ENCODE data around the gene DLGAP1. TPM values are rescaled to one million over a fixed set of nuclear protein-coding genes. Genes with fewer than 3 reads are reported as not detected.

Gene DLGAP1
- total RNA-seq, 1 experiment from 2014 or later, result 0.39 TPM

- intact Hi-C loops (cut with micrococcal nuclease), result no loop called here
- no peaks in the 10 kb centered on the region for H3K9me2 ChIP-seq (ENCODE audit: insufficient read depth)
- no peak for DNase-seq (ENCODE audit: low read depth, low spot score)
- no peak overlapping the region for H3K4me3 ChIP-seq (replicated peaks in 1 of 2; ENCODE audit: low read depth in 1 of 2, low read length in 2 of 2)
- H3K9ac ChIP-seq (ENCODE audit: low read length), result peak overlapping the region; percentile 55
- peaks cover 0 to 5% of the 10 kb centered on the region in 2 experiments; a peak in 1 of 4 replicates for H3K36me3 ChIP-seq (ENCODE audit: control insufficient read depth in 1 of 2, insufficient read depth in 2 of 2, low read length in 2 of 2)
- H3K79me2 ChIP-seq (ENCODE audit: insufficient read depth, low read length), result peaks cover 46% of the 10 kb centered on the region
- ATAC-seq, result no peak
- ChIA-PET RAD21 (ENCODE audit: low non-redundant PET in 1 of 2, low total read pairs in 2 of 2, uncharacterized antibody in 2 of 2, unreplicated experiment in 2 of 2) (no interaction called here), POLR2A (interaction anchor here (2.7 to 10.2 kb wide), 4 partner anchors 9 to 55 kb away, joined by 17 to 126 read pairs (median 59); no protein-coding TSS in a partner anchor), CTCF (interaction anchor here (1.7 kb wide), 1 partner anchor 55 kb away, joined by 5 read pairs; no protein-coding TSS in a partner anchor)
- no peaks in the 10 kb centered on the region for H3K9me3 ChIP-seq (ENCODE audit: control insufficient read depth in 1 of 2, insufficient read depth in 1 of 2, low read depth in 1 of 2, low read length in 2 of 2)
- no peak overlapping the region for H2AFZ ChIP-seq (ENCODE audit: low read depth, low read length, poor library complexity, severe bottlenecking)
- peak overlapping the region; percentile 13 for H3K4me2 ChIP-seq (ENCODE audit: low read length)
- no peaks in the 10 kb centered on the region for H4K20me1 ChIP-seq (ENCODE audit: insufficient read depth)
- no peak for TF ChIP-seq MAX (IDR thresholded peaks at IDR 0.05)
- TF ChIP-seq, protein P1, sequence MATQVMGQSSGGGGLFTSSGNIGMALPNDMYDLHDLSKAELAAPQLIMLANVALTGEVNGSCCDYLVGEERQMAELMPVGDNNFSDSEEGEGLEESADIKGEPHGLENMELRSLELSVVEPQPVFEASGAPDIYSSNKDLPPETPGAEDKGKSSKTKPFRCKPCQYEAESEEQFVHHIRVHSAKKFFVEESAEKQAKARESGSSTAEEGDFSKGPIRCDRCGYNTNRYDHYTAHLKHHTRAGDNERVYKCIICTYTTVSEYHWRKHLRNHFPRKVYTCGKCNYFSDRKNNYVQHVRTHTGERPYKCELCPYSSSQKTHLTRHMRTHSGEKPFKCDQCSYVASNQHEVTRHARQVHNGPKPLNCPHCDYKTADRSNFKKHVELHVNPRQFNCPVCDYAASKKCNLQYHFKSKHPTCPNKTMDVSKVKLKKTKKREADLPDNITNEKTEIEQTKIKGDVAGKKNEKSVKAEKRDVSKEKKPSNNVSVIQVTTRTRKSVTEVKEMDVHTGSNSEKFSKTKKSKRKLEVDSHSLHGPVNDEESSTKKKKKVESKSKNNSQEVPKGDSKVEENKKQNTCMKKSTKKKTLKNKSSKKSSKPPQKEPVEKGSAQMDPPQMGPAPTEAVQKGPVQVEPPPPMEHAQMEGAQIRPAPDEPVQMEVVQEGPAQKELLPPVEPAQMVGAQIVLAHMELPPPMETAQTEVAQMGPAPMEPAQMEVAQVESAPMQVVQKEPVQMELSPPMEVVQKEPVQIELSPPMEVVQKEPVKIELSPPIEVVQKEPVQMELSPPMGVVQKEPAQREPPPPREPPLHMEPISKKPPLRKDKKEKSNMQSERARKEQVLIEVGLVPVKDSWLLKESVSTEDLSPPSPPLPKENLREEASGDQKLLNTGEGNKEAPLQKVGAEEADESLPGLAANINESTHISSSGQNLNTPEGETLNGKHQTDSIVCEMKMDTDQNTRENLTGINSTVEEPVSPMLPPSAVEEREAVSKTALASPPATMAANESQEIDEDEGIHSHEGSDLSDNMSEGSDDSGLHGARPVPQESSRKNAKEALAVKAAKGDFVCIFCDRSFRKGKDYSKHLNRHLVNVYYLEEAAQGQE (IDR thresholded peaks at IDR 0.05; ENCODE audit: low read depth), result no peak
- no peak for TF ChIP-seq POLR2A (IDR thresholded peaks at IDR 0.05; ENCODE audit: borderline replicate concordance, extremely low read depth, insufficient read depth, insufficient read length)
- TF ChIP-seq TCF7L2 (IDR thresholded peaks at IDR 0.05; ENCODE audit: borderline replicate concordance, extremely low read depth, insufficient read depth, insufficient read length), result no peak
- no peak for TF ChIP-seq FOSL1 (IDR thresholded peaks at IDR 0.05; ENCODE audit: low read depth)
- no peak for TF ChIP-seq ELF1 (IDR thresholded peaks at IDR 0.05; ENCODE audit: borderline replicate concordance, low read depth)
- TF ChIP-seq ZNF274 (IDR thresholded peaks at IDR 0.05; ENCODE audit: low read depth, low read length), result no peak
- TF ChIP-seq ATF3 (IDR thresholded peaks at IDR 0.05), result no peak
- no peak for TF ChIP-seq ZBTB33 (IDR thresholded peaks at IDR 0.05; ENCODE audit: extremely low read depth, insufficient replicate concordance, low read length)
- TF ChIP-seq SIN3A (IDR thresholded peaks at IDR 0.05; ENCODE audit: low read depth), result no peak
- TF ChIP-seq EZH2 (IDR thresholded peaks at IDR 0.05), result no peak
- TF ChIP-seq CBX3 (IDR thresholded peaks at IDR 0.05; ENCODE audit: low read depth), result no peak
- TF ChIP-seq YY1 (IDR thresholded peaks at IDR 0.05; ENCODE audit: extremely low read depth, insufficient replicate concordance, low read depth, low read length), result no peak
- H3K27me3 ChIP-seq (ENCODE audit: insufficient read depth, low read length), result no peaks in the 10 kb centered on the region
- peak overlapping the region; percentile 100 for H3K27ac ChIP-seq (ENCODE audit: low read depth, low read length)
- peaks cover 84 to 99% of the 10 kb centered on the region in 2 experiments for H3K4me1 ChIP-seq (ENCODE audit: control insufficient read depth in 1 of 2, insufficient read depth in 2 of 2, low read length in 2 of 2)
- no TSS peak for BruUV-seq (replicated peaks)
Measured at GRCh38 chr18:3611313-3612090, 843.6 kb downstream of the DLGAP1 start.

All from HCT116 (cell line).